GM06990 (cell line): ENCODE data around the gene RTEL1.

Experiments used
- DNase-seq: peaks from one replicate; pipeline ENCODE4 v3.0.0-alpha.2; 2011; ENCODE audit not compliant: insufficient read length; ENCODE audit errors: extremely low read depth
- H3K27me3 ChIP-seq: replicated peaks from 2 replicates; pipeline ENCODE4 v1.6.0; 2011; ENCODE audit warnings: low read length; ENCODE audit not compliant: control insufficient read depth, insufficient read depth
- H3K36me3 ChIP-seq: 2 replicates; pipeline ENCODE4 v1.5.1; 2011; ENCODE audit warnings: low read length; ENCODE audit not compliant: control insufficient read depth, insufficient read depth
- H3K4me3 ChIP-seq: replicated peaks from 2 replicates; pipeline ENCODE4 v1.5.1; 2011; ENCODE audit warnings: low read depth, mild to moderate bottlenecking, control low read depth, low read length
- CTCF ChIP-seq: IDR thresholded peaks from 2 replicates; pipeline ENCODE4 v1.5.1; 2011; ENCODE audit warnings: low read length, control low read depth, mild to moderate bottlenecking, inconsistent platforms; ENCODE audit not compliant: insufficient read depth, poor library complexity, severe bottlenecking

Gene RTEL1

GRCh38 chr20:63697868-63698545 lies 39.9 kb downstream of the RTEL1 start:
- TF ChIP-seq CTCF = no peak
- Histone ChIP-seq H3K27me3 (no peaks in the 10 kb centered on the region), H3K4me3 (no peak overlapping the region), H3K36me3 (peaks cover 14% of the 10 kb centered on the region)
- no peak for DNase-seq

GRCh38 chr20:63698739-63699465 lies 40.8 kb downstream of the RTEL1 start:
- no peak overlapping the region for H3K4me3 ChIP-seq
- peaks cover 15% of the 10 kb centered on the region for H3K36me3 ChIP-seq
- peak; percentile 74 for DNase-seq
- TF ChIP-seq CTCF = no peak
- no peaks in the 10 kb centered on the region for H3K27me3 ChIP-seq

- peaks cover 19% of the 10 kb centered on the region for H3K36me3 ChIP-seq
- DNase-seq = no peak
- no peaks in the 10 kb centered on the region for H3K27me3 ChIP-seq
- no peak overlapping the region for H3K4me3 ChIP-seq
- TF ChIP-seq CTCF = no peak
These were observed 41.5 kb downstream of the RTEL1 start for GRCh38 chr20:63699466-63700198.

GRCh38 chr20:63700199-63701050 lies 42.3 kb downstream of the RTEL1 start:
- Histone ChIP-seq H3K27me3 (no peaks in the 10 kb centered on the region), H3K36me3 (peaks cover 27% of the 10 kb centered on the region), H3K4me3 (no peak overlapping the region)
- TF ChIP-seq CTCF = no peak
- no peak for DNase-seq

- no peaks in the 10 kb centered on the region for H3K27me3 ChIP-seq
- no peak overlapping the region for H3K4me3 ChIP-seq
- DNase-seq = no peak
- no peak for TF ChIP-seq CTCF
- H3K36me3 ChIP-seq = peaks cover 30% of the 10 kb centered on the region
These were observed 42.9 kb downstream of the RTEL1 start for GRCh38 chr20:63701051-63701328.
